Islet precursor cell (in vitro differentiated cells): ENCODE results near the gene ABCA2.
"Not testable (repeated sequence)": the region's sequence is repeated elsewhere in the genome, so short reads cannot be mapped to it uniquely, and the experiment has no call there.

Experiments
- DNase-seq: peaks from one replicate; pipeline ENCODE4 v3.0.0-alpha.2; 2018

The ABCA2 gene

DNA sequence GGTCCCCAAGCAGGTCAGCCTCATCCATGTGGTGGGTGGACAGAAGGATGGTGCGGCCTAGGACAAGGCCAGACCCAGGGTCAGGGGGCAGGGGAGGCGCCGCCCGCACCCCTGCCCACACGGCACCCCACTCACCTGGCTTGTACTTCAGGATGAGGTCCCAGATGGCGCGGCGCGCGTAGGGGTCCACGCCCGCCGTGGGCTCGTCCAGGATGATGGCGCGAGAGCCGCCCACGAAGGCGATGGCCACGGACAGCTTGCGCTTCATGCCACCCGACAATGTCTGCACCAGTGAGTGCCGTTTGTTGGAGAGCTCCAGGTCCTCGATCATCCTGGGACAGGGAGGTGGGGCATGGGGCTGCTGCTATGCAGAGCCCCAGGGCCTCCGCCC, 12.5 kb downstream of the ABCA2 start:
- no peak for DNase-seq

DNA sequence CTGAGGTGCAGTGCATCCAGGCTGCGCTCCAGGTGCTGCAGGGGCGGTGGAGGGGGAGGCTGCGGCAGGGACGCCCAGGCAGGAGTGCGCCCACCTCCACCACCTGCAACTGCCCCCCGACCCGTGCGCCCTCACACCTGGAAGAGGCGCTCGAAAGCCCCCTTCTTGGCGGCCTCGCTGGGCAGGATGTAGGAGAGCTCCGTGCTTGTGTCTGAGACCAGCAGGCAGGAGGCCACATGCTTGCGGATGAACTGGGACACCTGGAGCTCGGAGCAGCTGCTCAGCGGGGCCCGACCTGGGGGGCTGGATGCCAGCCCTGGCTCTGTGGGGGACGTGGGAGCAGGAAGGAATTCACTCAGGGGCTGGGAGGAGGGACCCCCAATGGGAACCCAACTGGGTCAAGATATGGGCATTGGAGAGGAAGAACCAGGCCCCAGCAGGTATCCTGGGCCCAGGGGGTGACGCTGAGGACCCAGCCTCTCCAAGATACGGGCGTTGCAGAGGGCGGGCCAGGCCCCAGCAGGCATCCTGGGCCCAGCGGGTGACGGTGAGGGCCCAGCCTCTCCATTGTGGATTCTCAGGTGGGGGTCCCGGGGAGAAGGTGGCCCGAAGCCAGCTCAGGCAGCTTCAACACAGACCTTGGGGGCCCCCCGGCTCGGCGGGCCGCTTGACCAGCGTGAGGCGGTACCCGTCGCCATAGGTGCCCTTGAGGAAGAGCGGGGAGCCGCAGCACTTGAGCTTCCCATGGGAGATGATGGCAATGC, 13.1 kb downstream of the ABCA2 start:
- DNase-seq: no peak

DNA sequence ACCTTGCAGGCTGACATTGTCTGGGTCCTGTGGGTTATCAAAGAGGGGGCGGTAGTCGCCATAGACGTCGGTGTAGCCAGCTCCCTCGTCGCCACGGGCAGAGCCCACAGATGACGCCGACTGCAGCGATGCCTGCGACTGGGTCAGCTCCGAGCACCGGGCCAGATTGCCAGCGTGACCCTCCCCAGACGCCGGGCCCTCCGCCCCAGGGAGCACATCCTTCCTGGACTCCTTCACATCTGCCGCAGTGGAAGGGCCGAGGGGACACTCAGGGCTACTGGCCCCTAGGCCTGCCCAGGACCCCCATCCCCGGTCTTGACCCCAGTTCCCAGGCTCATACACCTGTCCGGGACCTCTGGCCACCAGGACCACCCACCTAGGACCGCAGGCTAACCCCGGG, 13.9 kb downstream of the ABCA2 start:
- no peak for DNase-seq

DNA sequence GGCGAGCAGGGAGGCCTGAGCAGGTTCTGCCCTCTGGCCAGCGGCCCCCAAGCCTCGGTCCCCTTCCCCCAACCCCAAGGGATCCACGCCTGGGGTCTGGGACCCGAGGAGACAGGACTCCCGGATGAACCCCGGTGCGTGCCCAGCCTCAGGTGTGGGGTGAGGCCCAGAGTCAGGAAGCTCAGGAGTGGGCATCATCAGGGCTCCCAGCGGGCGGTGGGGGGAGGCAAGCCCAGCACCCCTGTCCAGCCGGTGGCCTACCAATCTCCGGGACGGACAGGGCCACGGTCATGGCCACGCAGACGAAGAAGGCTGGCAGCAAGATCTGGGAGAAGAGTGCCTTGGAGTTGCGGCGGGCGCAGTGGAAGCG, 14.5 kb downstream of the ABCA2 start:
- DNase-seq: no peak

DNA sequence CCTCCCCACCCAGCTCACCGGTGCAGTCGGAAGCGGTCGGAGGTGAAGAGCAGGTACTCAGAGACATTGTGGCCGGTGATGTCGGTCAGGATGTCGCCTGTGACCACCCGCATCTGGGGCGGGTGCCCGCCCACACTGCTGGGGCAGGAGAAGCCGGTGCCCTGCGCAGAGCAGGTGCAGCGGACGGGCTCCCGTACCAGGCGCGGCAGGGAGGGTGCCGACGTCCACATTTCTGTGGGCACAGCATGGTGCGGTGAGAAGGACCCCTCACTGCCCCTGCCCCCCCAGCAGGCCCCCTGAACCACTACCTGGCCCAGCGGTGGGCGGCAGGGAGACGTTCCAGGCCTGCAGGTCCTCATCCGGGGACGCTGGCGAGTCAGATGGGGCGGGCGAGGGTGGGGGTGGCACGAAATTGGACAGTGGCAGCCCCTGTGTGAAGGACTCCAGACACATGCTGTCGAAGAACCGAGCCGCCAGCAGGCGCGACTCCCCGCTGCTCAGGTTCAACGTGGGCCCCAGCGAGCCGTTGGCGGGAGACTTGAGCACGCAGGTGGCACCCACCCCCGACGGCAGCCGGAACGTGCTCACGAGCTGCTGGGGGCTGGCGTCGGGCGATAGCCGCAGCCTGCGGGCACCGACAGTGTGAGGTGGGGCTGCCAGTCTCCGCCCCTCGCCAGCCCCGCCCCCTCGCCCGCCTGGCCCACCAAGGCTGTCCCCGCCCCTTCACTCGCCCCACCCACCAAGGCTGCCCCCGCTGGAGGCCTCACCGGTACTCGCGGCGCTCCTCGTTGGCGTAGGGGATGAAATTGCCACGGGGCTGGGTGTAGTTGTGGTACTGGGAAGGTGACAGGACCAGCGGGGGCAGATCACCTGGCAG, 15.1 kb downstream of the ABCA2 start:
- no peak for DNase-seq

DNA sequence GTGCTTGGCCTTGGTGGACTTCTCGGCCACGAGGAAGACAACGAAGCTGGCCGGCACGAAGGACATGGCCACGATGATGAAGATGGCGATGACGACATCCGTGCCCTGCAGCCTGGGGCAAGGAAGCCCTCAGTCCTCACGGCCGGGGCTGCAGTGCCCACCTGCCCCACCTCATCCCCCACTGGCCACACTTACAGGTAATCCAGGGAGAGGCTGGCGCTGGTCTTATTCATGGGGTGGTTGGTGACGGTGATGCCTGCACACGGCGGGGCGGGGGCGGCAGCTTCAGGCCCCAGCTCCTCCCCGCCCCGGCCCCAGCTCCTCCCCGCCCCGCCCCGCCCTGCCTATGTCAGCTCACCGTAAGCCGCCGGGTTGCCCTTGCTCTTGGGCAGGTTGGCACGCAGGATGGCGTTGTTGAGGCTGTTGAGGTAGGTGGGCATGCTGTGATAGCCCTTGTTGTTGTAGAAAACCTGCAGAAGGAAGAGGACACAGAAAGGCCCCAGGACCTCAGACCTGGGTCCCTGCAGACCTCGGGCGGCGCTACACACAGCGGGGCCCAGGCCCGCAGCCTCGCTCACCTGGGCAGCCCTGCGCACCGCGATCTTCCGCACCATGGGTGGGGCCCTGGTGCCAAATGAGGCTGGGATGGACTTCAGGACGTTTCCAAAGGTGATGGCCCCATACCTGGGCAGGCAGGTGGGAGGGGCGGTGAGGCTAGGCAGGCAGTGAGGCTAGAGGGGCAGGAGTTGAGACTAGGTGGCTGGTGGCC, 15.9 kb downstream of the ABCA2 start:
- DNase-seq: no peak

DNA sequence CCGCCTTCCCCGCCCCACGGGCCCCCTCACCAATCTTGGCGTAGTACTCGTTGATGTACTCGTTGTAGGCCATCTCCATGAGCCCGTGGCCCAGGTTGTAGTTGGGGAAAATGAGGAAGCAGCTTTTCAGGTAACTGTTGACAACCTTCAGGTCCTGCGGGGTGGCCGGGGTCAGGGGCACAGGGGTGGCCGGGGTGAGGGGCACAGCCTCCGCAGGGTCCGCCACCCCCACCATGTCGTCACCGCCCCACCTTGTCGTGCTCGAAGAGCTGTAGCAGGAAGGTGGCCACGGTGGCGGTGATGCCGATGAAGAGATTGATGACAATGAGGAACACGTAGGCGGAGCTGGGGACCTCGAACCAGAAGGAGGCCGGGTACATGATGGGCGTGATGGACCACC, 16.9 kb downstream of the ABCA2 start:
- no peak for DNase-seq

DNA sequence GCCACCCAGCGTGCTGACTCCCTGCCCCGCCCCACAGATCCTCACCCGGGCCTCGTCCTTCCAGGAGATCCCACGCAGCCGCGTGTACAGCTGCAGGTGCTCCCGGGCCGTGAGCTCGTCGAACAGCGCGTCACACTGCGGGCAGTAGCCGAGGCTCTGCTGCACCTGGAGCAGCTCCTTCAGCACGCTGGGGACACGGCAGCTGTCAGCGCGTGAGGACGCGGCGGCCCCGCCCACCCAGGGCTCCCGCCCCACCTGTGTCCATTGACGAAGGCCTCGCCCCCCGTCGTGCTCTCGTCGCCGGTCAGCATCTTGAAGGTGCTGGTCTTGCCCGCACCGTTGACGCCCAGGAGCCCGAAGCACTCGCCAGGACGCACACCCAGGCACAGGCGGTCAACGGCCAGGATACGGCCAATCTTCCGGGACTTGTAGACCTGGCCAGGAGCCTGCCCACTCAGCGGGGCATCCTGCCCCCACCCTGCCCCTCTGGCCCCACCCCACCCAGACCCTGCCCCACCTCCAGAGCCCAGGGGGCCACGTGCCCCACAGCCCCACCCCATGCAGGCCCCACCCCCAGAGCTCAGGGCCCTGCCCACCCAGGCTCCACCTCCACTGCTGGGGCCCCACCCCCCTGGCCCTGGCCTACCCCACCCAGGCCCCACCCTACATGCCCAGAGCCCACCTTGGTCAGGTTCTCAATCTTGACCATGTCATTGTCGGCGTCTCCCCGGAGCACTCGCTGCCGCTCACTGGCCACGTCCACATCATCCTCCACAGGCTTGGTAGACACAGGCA, 17.9 kb downstream of the ABCA2 start:
- no peak for DNase-seq

DNA sequence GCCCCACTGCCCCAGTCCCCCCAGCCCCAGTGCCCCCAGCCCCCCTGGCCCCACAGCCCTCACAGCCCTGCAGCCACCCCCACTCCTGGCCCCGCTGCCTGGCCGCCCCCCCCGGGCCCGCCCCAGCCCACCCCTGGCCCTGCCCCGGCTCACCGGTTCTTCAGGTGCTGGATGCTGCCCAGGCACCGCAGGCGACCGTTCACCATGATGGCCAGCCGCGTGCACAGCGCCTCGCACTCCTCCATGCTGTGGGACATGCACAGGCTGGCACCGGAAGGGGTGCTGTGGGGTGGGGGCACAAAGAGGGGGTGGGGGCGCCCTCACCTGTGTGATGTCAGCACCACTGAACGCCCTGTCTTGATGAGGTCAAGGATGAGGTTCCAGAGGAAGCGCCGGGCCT, 18.8 kb downstream of the ABCA2 start:
- DNase-seq: no peak

DNA sequence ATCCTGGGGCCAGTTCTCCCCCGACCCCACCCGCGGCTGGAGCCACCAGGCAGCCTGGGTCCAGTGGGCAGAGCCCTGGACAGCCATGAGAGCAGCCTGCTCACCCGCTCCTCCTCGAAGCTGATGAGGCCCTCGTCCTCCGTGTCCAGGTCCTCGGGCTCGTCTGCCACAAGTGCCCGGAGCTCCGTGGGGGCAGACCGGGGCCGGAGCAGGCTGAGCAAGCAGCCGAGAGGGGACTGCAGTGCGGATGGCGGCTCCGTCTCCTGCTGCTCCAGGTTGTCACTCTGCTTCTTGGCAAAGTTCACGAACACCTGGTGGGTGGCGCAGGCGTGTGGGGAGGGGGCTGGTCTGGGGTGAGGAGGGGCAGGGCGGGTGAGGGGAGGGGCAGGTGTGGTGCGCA, 19.7 kb downstream of the ABCA2 start:
- DNase-seq: no peak

DNA sequence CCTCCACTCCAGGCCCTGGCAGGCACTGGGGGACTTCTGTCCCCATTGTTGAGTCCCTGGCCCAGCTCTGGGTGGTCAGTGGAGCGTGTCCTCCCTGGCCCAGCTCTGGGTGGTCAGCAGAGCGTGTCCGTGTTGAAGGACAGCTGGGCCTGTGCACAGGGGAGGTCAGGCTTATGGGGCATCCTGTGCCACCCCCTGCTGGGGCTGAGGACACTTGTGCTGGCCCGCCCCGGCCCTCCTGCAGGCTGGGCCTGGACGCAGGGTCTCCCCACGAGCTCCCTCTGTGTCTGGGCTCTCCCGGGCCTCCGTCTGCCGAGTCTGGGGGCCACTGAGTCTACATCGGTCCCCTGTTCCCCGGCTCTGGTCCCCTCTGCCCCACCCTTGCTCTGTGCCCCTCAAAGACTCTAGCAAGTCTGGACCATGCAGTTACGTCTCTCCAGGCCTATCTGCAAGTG, 20.2 kb downstream of the ABCA2 start:
- no peak for DNase-seq

DNA sequence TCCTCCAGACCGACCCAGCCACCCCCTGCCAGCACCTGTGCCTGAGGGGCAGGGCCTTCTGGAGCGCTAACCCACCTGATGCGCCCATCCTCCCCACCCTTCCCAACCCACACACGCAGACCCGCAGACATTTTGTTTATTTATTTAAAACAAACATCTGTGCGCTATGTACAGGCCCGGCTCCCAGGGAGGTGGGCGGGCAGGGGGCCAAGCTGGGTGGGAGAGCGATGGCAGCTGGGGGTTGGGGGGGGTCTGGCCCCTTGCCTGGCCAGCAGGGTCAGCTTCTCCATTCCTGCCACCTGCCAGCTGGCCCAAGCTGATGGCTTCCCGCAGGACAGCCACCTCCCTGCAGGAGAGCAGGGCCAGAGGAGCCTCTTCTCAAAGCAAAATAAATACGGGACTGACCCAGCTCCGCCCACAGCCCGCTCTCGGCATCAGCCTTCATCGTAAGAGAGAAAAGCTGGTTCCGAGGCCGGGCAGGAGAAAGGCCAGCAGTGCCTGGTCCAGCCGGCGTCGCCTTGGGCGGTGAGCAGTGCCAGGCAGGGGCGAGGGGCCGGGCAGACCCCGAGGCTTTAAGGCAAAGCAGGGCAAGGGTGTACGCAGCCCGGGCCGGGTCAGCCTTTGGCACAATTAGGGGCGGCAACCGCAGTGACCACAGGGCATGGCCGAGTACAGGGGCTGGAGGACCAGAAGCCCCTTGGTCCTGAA, 20.8 kb downstream of the ABCA2 start:
- DNase-seq: no peak

DNA sequence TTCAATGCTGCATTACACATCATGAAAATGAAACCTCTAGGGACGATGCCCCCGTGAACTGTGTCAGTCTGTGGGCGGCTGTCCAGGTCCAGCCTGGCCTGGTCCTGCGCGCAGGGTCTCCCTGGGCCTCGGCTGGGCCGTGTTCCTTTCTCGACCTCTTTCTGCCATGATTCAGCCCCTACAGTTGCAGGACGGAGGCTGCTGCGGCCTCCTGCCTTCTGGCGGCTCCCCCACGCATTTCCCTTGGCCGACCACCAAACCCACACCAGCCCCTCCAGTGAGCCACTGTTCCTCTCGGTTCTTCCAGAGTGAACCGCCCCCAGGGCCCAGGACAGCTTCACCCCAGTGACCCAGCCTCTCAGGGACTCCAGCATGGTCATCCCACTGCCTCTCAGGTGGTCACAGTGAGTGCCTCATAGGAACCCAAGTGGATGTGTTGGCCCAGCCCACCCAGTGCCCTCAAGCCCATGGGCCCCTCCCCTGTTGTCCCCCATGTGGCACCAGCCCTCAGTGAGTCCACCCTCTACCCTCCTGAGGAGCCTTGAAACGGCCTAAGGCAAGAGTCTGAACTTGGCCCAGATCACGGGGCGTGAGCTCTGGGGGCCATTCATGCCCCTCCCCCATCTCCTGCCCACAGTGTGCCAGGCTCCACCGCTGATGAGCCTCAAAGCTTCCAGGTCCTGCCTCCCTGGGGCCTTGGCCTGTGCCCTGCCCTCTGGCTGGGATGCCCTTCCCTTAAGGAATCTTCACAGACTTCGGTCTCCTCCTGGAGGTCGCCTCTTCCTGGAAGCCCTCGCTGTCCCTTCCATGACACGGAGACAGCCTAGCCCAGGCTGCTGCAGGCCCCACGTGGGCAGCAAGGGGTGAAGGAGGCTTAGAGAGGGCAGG, 21.7 kb downstream of the ABCA2 start:
- no peak for DNase-seq

DNA sequence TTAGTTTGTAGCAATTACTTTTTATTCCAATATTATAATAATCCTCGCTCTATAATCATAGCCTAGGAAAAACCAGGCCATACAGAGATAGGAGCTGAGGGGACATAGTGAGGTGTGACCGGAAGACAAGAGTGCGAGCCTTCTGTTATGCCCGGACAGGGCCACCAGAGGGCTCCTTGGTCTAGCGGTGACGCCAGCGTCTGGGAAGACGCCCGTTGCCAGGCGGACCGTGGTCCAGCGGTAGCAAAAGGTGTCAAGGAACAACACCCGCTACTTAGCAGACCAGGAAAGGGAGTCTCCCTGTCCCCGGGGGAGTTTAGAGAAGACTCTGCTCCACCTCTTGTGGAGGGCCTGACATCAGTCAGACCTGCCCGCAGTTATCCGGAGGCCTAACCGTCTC, 23.8 kb downstream of the ABCA2 start:
- DNase-seq: not testable (repeated sequence)

DNA sequence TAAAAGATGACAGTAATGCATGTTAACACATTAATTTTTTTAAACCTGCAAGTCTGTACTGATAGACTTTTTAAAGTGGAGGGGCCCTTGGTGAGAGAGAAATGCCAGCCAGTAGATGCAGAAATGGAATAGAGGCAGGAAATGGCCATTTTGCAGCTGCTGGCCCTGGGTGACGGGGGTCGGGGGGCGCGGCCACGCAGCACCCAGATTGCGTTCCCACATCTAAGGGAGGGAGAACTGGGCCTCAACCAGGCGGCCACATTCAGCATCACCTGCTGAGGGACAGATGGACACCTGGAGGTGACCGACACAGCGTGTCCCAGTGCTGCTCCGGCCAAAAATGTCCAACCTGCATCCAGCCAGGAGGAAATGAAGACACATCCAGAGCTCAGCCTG, 25.4 kb downstream of the ABCA2 start:
- DNase-seq: no peak

DNA sequence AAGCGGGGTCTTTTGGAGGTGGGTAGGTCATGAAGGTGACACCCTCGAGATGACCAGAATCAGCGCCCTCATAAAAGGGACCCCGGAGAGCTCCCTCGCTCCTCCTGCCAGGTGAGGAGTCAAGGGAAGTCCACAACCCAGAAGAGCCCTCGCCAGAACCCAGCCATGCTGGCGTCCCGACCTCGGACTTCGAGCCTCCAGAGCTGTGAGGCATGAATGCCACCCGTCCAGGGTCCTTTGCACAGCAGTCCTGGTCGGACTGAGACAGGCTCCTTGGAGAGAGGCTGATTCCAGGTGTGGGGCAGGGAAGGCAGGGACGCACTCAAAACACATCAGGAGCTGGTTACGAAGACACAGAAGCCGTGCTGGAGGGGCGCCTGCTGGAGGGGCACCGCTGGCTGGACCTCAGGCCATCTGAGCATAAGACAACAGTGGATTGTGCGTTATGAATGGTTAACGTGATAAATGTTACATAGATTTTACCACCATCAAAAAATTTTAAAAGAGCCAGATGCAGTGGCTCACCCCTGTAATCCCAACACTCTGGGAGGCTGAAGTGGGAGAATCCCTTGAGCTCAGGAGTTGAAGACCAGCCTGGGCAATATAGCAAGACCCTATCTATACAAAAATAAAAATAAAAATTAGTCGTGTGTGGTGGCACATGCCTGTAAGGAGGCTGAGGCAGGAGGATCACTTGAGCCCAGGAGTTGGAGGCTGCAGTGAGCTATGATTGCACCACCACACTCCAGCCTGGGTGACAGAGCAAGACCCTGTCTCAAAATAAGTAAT, 26.0 kb downstream of the ABCA2 start:
- DNase-seq: no peak

DNA sequence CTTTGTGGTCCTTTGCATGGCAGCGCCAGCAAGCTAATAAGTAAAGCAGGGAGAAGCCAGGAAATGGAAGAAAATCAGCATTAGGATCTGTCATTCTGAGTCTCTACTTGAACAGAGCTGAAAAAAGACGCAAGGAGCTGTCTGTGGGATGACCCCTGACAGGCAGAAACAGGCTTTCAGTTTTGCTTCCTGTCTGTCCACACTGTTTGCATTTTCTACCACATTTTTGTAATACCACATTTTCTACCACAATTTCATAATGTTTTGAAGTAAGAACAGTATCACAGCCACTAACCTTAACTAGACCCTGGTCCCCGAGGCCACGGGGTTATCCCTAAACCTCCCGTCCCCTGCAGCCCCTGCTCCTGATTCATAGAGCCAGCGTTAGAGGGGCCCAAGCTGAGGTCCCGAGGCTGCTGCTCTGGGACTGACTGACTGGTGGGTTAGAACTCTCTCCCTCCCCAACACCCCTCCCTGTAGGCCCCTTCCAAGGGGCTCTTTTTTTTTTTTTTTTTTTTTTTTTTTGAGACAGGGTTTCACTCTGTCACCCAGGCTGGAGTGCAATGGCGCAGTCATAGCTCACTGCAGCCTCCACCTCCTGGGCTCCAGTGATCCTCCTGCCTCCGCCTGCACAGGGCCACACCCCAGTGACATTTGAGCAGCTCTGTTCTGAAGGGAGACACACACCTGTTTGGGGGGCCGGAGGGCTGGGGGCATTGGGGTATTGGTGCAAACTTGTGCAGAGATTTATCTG, 27.7 kb downstream of the ABCA2 start:
- DNase-seq: no peak

DNA sequence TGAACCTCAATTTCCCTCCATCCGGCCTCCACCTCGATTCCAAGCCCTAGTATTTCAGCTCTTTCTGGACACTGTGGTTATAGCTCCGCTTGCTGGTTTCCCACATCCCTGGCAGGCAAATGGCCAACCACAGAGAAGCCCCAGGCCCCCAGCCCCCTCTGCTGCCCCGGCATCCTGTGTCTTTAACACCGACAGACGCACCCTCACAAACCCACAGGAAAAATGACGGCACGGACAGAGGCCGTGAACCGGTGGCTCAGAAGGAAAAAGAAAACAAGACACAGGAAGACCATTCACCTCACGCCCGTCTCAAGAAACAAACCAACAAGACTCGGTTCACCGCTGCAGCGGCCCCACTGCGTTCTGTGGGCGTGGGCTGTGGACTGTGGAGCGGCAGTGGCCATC, 30.2 kb downstream of the ABCA2 start:
- no peak for DNase-seq

DNA sequence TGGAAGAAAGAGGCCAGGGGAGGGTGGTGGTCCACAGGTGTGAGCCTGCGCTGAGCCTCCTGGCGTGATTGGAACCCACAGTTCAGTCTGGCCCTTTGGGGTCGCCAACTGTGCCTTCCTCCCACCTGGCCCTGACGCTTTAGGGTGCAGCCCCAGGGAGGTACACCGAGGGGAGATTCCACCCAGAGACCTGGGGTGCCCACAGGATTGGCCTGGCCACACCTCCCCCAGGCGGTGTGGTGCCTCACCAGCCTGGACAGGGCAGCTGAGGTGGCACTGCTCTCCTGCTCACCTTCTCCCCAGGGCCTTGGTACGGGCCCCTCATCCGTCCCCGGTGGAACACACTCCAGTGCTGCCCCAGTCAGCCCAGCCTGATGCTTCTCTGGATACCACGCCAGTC, 30.7 kb downstream of the ABCA2 start:
- no peak for DNase-seq
